Panc1 (cell line): ENCODE measurements around the gene HRNR. TPM values are rescaled to one million over a fixed set of nuclear protein-coding genes. Genes with fewer than 3 reads are reported as not detected.

ENCODE experiments used
- ATAC-seq: fragments of 200-7000 bp; cut with Tn5 transposase; 2 replicates; pipeline ENCODE4 v1.9.1; 2020; ENCODE audit warnings: mild to moderate bottlenecking, moderate library complexity
- BruUV-seq: library from RNA; stranded (reverse); fragments of 400-500 nt; replicated peaks from 2 replicates; lab custom pipeline; 2021; lab: Mats Ljungman, UMichigan
- CTCF ChIA-PET: fragments of 300-600 bp; sonication (Branson Sonifier 250); formaldehyde crosslinking; loops from one replicate; lab custom pipeline; 2022; ENCODE audit warnings: antibody characterized with exemption; lab: Charles Lee
- POLR2A ChIA-PET: fragments of 300-600 bp; sonication (Branson Sonifier 250); formaldehyde crosslinking; loops from one replicate; lab custom pipeline; 2022; ENCODE audit warnings: antibody characterized with exemption; lab: Charles Lee
- DNase-seq: peaks from one replicate; pipeline ENCODE4 v3.0.0-alpha.2; 2010; ENCODE audit warnings: low read depth, low spot score
- H3K27ac ChIP-seq: 2 replicates; pipeline ENCODE4 v1.5.1; 2011; ENCODE audit warnings: mild to moderate bottlenecking, low read length, inconsistent platforms
- H3K27me3 ChIP-seq: fragments of 200-500 bp; sonication (Bioruptor generic); 2 replicates; pipeline ENCODE4 v1.6.0; 2014; ENCODE audit warnings: low read length, inconsistent platforms; ENCODE audit not compliant: control insufficient read depth, insufficient read depth
- H3K36me3 ChIP-seq: fragments of 200-500 bp; sonication (Bioruptor generic); 2 replicates; pipeline ENCODE4 v1.5.1; 2014; ENCODE audit warnings: inconsistent platforms, mild to moderate bottlenecking, low read length, moderate library complexity; ENCODE audit not compliant: control insufficient read depth, insufficient read depth
- H3K4me1 ChIP-seq: 2 replicates; pipeline ENCODE4 v1.5.1; 2011; ENCODE audit warnings: inconsistent platforms, mild to moderate bottlenecking, low read length, moderate library complexity; ENCODE audit not compliant: control insufficient read depth, insufficient read depth
- H3K4me3 ChIP-seq, 2 experiments: 2 replicates each; pipeline ENCODE4 v1.5.1; 2011 to 2012; ENCODE audit warnings: low read depth in 2 of 2, low read length in 2 of 2, mild to moderate bottlenecking in 2 of 2, inconsistent platforms in 1 of 2, moderate library complexity in 1 of 2
- H3K9me3 ChIP-seq: fragments of 200-500 bp; sonication (Bioruptor generic); 2 replicates; pipeline ENCODE4 v1.5.1; 2014; ENCODE audit warnings: low read depth, mild to moderate bottlenecking, inconsistent platforms, low read length, moderate library complexity; ENCODE audit not compliant: control insufficient read depth, insufficient read depth
- POLR2AphosphoS5 ChIP-seq: IDR thresholded peaks from 2 replicates; pipeline ENCODE4 v1.6.1; 2012; ENCODE audit warnings: mild to moderate bottlenecking, low read depth, low read length, moderate library complexity
- SIN3A ChIP-seq: IDR thresholded peaks from 2 replicates; pipeline ENCODE4 v1.6.1; 2012; ENCODE audit warnings: low read depth, mild to moderate bottlenecking, low read length, moderate library complexity, borderline replicate concordance; ENCODE audit not compliant: insufficient read depth
- TCF7L2 ChIP-seq: IDR thresholded peaks from 2 replicates; pipeline ENCODE4 v1.6.1; 2011; ENCODE audit warnings: mild to moderate bottlenecking, low read depth, low read length, inconsistent platforms
- in situ Hi-C: cut with HindIII; loops from 2 replicates; pipeline ENCODE4 v1.10.0; 2016; ENCODE audit warnings: low sequenced_read_pairs, low pct_unique_long_range_greater_than_20kb
- intact Hi-C: fragments of 100-400 bp; cut with micrococcal nuclease; formaldehyde crosslinking; loops from one replicate; pipeline ENCODE4 v1.10.0; 2022; ENCODE audit not compliant: unreplicated experiment
- total RNA-seq: library from RNA; stranded (reverse); gene quantifications from one replicate; pipeline ENCODE4 v1.2.1, GENCODE V29; 2021; ENCODE audit not compliant: unreplicated experiment
- TF ChIP-seq, protein P1 (sequence below): fragments of 450-650 bp; IDR thresholded peaks from 2 replicates; pipeline ENCODE4 v1.5.1; 2017; ENCODE audit warnings: mild to moderate bottlenecking
- TF ChIP-seq, protein P2 (sequence below), 2 experiments: IDR thresholded peaks; 2 replicates each; pipeline ENCODE4 v1.6.1; 2011 to 2012; ENCODE audit warnings: low read depth in 2 of 2, control low read depth in 1 of 2, low read length in 1 of 2, mild to moderate bottlenecking in 1 of 2, moderate library complexity in 1 of 2; ENCODE audit not compliant: insufficient read depth in 1 of 2

HRNR gene
- total RNA-seq, 1 experiment from 2014 or later = not detected

DNA sequence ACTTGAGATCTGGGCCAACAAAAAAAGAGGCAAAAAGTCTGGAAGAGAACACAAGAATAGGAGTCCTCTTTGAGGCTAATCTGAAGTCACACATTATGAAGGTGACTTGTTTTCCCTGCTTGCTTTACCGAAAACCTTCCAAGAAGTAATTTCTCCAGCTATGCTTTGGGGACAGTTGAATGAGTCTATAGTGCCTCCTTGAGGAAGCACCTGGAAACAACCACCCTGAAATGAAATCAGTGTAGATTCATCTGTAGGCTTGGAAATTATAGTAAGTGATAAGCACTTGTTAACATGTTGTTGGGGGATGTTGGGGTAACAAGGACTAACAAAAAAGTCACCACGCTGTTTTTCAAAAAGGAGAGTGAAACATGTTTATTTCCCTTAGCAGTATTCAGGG lies 41.6 kb downstream of the HRNR start:
- no peak overlapping the region for H3K4me3 ChIP-seq
- ATAC-seq = no peak
- BruUV-seq = no TSS peak
- H3K9me3 ChIP-seq = no peaks in the 10 kb centered on the region
- ChIA-PET CTCF (interaction anchor here (1.0 kb wide), 1 partner anchor 129 kb away, joined by 3 read pairs; no protein-coding TSS in a partner anchor), POLR2A (no interaction called here)
- TF ChIP-seq, protein P1, sequence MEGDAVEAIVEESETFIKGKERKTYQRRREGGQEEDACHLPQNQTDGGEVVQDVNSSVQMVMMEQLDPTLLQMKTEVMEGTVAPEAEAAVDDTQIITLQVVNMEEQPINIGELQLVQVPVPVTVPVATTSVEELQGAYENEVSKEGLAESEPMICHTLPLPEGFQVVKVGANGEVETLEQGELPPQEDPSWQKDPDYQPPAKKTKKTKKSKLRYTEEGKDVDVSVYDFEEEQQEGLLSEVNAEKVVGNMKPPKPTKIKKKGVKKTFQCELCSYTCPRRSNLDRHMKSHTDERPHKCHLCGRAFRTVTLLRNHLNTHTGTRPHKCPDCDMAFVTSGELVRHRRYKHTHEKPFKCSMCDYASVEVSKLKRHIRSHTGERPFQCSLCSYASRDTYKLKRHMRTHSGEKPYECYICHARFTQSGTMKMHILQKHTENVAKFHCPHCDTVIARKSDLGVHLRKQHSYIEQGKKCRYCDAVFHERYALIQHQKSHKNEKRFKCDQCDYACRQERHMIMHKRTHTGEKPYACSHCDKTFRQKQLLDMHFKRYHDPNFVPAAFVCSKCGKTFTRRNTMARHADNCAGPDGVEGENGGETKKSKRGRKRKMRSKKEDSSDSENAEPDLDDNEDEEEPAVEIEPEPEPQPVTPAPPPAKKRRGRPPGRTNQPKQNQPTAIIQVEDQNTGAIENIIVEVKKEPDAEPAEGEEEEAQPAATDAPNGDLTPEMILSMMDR = peak; percentile 42
- TF ChIP-seq TCF7L2 = no peak
- H3K27ac ChIP-seq = no peak overlapping the region
- no peaks in the 10 kb centered on the region; the same call in 1 of the 2 replicates for H3K27me3 ChIP-seq
- intact Hi-C loops = loop anchor here (10.0 kb wide), 1 partner anchor 248 kb away; no protein-coding TSS in a partner anchor
- DNase-seq = no peak
- in situ Hi-C loops = no loop called here
- no peaks in the 10 kb centered on the region for H3K36me3 ChIP-seq
- H3K4me1 ChIP-seq = no peaks in the 10 kb centered on the region

DNA sequence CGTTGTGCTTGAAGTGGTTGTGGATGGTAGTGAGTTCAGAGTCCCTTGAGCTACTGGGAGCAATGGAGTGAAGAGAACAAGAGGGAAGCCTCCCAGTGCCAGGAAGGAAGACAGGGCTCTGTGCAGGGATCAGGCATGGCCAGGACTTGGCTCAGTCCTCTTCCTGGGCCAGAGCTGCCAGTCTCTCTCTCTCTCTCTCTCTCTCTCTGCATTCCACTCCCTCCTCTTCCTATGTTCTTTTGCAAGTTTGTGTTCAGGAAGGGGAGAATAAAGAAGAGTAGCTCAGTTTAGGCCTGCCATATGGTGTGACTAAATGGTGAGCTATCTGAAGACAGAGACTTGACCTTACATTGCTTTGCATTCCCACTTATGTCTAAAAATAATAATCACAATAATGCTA lies 44.4 kb downstream of the HRNR start:
- no TSS peak for BruUV-seq
- intact Hi-C loops = no loop called here
- POLR2A ChIA-PET = no interaction called here

More for the DNA sequence above, 44.4 kb downstream of the HRNR start:
- Histone ChIP-seq H3K4me3 (no peak overlapping the region), H3K36me3 (no peaks in the 10 kb centered on the region), H3K9me3 (no peaks in the 10 kb centered on the region), H3K27ac (no peak overlapping the region), H3K27me3 (no peaks in the 10 kb centered on the region; the same call in 1 of the 2 replicates), H3K4me1 (no peaks in the 10 kb centered on the region)
- TF ChIP-seq, protein P2, sequence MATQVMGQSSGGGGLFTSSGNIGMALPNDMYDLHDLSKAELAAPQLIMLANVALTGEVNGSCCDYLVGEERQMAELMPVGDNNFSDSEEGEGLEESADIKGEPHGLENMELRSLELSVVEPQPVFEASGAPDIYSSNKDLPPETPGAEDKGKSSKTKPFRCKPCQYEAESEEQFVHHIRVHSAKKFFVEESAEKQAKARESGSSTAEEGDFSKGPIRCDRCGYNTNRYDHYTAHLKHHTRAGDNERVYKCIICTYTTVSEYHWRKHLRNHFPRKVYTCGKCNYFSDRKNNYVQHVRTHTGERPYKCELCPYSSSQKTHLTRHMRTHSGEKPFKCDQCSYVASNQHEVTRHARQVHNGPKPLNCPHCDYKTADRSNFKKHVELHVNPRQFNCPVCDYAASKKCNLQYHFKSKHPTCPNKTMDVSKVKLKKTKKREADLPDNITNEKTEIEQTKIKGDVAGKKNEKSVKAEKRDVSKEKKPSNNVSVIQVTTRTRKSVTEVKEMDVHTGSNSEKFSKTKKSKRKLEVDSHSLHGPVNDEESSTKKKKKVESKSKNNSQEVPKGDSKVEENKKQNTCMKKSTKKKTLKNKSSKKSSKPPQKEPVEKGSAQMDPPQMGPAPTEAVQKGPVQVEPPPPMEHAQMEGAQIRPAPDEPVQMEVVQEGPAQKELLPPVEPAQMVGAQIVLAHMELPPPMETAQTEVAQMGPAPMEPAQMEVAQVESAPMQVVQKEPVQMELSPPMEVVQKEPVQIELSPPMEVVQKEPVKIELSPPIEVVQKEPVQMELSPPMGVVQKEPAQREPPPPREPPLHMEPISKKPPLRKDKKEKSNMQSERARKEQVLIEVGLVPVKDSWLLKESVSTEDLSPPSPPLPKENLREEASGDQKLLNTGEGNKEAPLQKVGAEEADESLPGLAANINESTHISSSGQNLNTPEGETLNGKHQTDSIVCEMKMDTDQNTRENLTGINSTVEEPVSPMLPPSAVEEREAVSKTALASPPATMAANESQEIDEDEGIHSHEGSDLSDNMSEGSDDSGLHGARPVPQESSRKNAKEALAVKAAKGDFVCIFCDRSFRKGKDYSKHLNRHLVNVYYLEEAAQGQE (IDR thresholded peaks at IDR 0.05; ENCODE audit: insufficient read depth in 1 of 2, low read depth in 2 of 2, low read length in 1 of 2) = no peak
- TF ChIP-seq, protein P1 = no peak
- TF ChIP-seq SIN3A (no peak), POLR2AphosphoS5 (no peak), TCF7L2 (no peak)
- DNase-seq = no peak
- no peak for ATAC-seq
- CTCF ChIA-PET = interaction anchor here (0.6 kb wide), 1 partner anchor 279 kb away, joined by 4 read pairs; no protein-coding TSS in a partner anchor
- in situ Hi-C loops = no loop called here
